Occipital lobe (tissue), 2 donors: ENCODE results near the gene HDAC4. TPM values are rescaled to one million over a fixed set of nuclear protein-coding genes. Genes with fewer than 3 reads are reported as not detected.

Experiments
- DNase-seq: peaks from one replicate; lab custom pipeline; 2025; lab: John Stamatoyannopoulos, UW
- total RNA-seq: library from RNA; depleted of rRNA; stranded (reverse); fragments of >200 nt; gene quantifications from one replicate; pipeline ENCODE4 v1.2.3, GENCODE V29; 2014

The HDAC4 gene
- total RNA-seq, 1 donor from 2014 or later: 30.9 TPM

DNA sequence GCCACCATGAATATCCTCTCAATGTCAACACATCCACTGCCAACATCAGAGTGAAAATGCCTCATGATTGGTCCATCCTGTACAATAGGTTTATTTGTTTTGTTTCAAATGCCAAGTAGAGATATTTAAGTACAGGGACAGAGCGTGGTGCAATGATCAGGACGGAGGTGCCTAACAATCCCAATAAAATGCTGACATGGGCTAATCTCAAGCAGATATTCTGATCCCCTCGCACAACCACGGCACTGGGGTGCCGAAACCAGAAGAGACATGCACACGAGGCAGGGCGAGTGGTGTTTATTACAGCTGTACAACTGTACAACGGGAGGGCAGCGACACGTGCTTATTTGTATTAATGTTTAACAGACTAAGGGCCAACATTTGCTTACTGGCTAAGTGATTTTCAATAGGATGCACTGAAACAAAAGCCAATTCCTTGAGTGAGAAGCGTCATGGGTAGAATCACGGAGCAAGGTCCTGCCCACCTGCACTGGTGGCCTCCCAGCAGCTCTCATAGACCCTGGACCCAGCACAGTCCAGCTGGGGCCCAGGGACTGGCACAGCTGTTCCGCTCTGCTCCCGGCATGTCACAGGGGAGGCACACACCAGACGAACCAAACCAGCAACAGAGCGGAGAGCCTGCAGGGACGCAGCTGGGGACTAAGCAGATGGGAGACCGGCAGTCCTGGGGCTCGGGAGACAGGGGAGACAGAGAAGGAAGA is 101.4 kb downstream of the HDAC4 start:
- DNase-seq: no peak

DNA sequence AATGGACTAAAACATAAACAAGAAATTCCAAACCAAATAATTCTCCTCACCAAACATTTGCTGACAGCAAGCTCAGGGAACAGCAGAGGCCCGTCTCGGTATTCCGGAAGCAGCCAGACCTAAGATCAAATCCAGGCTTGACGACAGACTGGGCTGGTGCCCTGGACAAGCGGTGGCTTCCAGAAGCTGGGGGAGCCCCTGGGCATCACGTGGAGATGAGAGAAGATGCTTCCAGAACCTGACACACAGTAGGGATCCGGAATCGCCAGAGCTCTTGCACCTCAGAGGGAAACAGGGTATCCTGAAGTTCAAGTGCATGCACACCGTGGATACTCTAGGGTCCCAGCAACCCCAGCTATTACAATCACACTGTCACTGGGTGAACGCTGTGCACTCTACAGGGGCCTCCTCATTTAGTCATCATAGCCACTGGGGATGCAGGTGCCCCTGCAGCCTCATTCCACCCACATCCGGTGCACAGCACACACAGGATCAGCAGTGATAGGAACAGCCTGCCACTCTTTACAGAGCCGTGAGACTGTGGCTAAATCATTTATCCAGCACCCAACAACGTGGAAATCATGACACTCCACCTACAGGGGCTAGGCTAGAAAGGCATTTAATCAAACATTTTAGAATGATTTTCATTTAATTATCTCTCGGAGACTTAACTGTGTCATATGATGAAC is 102.6 kb downstream of the HDAC4 start:
- DNase-seq: no peak

DNA sequence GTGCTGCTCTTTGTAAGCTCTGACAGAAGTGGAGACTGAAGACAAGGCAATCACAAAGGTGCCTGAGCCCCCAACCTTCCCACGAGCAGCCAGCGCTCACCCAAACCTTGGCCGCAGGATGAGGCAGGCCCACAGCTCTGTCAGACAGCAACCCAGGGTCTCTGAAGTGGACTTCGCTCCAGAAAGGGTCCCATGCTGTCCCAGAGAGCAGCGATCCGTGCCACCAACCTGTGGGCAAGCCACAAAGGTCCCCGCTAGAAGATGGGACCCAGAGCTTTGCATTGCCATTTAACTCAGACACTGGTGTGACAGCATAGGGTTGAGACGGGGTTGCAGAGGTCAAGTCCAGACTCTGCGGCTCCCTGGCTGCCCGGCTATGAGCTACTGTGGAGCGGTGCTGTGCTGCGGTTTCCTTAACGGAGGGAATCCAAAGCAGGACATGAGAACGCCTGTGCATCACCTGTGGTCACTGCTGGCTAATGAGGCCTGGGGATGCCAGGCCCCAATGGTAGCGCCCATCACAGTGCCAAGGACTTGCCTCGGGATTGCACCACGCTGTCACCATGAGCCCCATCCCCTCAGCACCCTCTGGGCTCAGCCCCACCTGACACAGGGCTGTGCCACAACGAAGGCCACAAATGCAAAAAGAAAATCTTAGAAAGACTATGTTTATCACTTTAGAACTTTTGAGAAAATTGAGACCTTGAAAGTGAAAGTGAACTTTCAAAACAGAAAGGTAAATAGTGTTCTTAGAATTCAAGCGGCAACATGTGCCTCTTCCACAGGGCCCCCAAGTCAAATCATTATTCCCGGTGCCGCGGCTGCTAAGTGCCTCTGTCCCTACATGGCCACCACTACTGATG is 103.4 kb downstream of the HDAC4 start:
- no peak for DNase-seq

DNA sequence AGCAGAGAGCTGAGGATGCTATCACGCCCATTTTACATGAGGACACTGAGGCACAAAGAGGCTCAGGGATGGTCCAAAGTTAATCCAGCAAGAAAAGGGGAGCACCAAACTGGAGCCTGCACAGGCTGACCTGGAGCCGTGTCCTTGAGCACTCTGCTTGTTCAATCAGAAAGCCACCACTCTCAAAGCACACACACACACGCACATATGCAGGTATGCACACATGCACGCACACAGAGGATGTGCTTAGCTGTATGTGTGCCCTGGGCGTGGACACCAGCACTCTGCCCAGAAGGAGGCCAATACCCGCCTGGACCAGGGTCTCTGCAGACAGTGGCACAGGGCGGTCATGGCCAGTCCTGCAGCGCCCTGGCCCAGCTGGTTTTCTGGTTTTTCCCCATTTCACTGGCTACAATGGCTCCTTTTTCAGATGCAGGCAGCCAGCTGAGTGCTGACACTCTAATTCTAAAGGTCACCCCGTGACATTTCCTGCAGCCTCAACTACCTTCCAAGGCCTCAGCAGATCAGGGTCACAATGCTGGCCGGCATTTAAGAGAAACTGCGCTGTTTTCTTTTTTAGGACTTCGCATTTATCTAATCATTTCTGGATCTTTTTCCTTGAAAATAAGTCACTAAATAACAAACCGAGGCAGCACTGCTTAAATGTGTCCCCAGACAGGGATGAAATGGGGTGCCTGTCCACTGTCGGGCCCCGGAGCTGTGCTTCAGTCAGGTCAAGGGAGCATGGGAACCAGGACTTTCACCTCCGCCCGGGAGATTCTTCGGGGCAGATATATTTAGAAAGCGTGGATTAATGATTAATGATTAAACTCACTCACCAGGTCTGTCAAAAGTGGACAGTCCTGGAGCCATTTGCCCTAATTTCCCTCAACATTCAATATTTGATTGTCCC is 104.5 kb downstream of the HDAC4 start:
- no peak for DNase-seq

DNA sequence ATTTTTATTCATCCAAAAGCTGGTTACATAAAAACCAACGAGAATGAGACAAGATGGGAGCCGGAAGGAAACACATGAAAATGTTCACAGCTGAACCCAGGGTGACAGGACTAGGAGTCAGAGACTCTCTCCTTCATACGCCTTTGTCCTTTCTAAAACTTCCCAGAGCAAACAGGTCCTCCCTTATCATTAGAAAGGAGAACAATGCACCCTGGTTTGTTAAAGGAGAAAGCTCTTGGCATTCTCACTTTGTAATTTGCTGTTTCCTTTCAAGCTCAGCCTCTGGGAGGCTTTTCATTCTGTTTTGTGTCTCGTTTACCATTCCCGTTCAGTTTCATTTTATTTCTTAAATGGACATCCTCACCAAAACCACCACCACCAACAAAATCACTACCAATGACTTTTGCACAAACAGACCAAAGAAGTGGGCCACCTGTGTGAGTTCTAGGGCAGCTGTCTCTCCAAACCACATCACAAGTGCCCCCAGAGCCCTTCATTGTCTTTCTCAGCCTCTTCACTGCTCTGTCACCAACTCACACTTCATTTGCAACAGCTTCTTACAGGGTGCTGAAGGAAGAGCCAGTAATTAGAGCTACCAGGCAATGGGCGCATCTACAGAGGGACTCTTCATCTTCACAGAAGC is 105.3 kb downstream of the HDAC4 start:
- no peak for DNase-seq

DNA sequence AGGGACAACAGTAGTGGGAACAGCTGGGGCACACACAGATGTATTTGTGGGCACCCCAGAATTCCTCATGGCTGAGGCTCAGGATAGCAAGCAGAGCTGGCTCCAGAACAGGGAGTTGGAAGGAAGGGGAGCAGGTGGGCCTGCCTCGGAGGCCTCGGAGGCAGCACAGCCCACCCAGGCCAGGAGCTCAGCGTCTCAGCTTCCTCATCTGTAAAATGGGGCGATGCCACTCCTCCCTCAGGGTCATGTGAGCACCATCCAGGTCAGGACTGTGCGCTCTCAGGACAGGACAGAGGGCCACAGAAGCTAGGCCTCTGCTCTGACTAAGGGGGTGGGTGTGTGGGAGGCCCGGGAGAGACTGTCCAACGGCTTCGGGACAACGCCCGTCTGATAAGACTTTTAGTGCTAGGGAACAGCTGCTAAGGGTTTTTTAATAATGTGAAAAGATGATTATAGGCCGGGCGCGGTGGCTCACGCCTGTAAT is 106.2 kb downstream of the HDAC4 start:
- DNase-seq: no peak

DNA sequence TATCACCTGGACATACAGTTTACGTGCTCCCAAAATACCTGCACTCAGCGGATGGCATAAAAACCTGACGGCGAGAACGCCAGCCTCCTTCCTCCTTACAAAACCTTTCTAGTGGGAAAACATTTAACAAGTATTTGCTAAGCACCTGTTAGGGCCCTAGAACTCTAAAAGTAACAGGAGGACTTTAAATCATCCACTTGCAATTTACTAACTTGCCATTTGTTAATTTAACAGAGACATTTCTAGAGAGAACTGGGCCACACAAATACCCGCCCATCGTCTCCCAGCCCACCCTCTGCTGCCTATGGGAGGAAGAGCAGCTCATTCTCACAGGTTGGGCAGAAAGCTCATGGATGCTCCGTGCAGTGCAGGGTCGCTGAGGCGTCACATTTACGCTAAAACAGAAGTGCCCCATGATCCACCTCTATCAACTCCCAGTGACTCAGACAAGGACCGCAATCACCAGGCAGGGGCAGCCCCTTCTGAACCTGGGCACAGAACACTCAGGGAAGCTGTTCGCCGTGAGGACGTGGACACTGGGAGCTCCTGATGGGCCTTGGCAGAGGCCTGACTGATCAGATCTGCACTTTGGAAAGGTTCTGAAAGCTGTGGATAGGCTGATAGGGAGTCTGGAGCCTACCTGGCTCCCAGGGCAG is 106.9 kb downstream of the HDAC4 start:
- DNase-seq: no peak

DNA sequence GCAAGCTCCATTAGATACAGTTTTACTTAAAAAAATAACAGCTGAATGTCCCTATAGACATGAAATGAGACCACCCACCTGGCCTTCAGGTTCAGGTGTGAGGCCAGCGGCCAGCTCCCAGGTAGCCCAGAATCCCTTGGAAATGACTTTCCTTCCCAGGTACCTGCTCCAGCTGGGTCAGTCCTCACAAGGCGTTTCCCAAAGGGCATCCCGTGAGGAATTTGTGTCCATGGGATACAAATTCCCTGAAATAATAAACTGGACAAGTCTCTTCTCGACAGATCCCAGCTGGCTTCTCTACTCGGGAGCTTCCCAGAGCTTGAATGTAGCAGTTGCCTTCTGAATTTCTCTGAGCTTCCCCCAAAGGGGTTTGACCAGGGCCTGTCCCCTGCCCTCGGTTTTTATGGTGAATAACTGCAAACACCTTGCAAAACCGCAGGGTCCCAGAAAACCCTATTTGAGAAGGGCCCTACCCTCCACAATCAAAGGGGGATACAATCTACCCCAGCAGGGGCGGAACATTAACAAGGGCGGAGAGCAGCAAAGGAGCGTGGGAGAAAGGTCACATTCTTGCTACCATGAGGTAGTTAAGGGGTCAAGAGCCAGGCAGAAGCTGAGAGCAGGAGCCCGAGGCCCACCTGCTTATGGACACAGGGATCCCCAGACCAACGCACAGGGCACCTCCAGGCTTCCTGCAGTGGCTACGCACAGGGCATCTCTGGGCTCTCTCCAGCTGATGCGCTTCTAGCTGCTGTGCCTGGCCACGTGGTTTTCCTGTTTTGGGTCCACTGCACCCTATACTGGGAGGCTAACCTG is 107.7 kb downstream of the HDAC4 start:
- no peak for DNase-seq

DNA sequence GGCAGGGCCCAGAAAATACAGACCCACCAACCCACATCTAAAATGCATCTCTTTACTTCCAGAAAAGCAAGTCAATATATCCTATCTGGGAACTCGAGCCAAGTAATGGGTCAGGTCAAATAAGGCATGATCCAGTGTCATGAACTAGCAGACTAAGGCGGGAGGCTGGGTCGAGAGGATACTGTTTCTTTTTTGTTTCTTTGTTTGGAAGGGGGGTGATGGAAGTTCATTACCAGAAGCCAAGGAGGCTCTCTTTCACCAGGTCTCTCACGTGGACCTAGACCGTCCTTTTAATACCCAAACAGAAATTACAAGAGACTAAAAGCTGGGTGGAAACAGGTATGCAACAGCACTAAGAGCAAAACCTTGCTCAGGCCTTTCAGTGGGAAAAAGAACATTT is 108.3 kb downstream of the HDAC4 start:
- no peak for DNase-seq

DNA sequence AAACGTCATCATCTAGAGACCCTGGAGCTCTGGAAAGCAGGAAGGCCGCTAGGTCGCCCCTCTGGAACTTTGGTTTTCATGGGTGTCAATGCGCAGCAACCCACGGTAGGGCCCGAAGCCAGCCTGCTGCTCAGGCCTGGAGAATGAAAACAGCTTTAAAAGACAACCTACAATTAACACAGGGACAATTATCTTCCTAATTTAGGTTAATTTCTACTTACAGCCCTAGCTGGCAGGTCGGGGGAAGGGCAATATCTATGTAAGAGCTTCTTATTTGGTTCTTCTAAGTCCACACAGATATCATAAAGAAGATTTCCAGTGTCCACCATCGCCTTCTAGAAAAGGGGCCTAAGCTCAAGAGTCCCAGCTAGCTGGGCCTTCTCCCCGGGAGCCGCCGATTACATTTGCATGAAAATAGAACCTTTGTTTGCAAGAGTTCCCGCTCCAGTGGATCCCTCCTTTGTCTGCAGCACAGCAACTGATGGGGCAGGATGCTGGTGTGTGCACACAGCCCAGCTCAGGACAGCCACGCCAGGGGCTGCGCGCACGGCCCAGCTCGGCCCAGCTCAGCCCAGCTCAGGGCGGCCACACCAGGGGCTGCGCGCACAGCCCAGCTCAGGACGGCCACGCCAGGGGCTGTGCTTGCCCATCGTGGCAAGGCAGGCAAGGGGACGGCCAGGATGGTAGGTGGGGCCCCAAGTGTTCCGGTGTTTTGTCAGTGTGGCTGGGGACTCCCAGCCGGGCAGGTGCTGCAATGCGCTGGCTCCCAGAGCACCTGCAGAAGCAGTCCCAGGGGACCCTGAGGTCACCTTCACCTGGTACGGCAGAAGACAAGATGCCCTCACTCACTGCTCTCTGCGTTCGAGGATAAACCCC is 109.1 kb downstream of the HDAC4 start:
- no peak for DNase-seq

DNA sequence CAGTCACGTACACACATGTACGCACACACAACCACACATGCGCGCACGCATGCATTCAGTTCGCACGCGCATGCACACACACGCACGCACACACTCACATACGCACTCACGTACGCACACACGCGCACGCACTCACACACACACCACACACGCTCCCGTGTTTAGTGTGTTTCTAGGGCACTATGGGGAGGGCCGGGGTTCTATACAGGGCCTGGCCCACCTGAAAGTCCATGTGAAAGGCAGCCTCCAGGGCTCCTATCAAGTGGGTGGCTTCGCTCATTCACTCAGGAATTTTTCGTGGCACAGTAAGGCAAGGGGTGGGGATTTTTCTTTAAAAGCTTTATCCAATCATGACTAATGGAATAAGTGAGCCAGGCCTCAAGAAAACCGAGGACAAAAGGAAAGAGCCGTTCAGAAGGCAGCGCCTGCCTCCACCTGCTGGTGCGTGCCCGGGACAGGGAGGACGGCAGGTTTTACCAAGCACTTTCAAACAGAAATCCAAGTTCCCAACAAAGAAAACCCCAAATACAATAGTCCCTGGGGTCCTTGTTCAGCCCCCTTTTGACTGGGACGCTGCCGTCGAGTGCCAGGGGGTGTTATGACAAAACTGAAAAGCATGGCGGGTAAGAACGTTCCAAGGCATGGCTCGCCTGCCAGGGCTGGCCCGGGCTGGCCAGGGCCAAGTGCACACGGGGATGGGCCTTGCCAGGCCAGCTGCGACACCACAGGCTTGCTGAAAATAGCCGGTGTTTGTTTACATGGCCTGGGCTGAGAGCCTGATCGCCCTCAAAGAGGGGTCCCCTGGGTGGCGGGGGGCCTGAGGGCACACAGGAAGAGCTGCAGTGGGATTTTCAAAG is 110.0 kb downstream of the HDAC4 start:
- no peak for DNase-seq

DNA sequence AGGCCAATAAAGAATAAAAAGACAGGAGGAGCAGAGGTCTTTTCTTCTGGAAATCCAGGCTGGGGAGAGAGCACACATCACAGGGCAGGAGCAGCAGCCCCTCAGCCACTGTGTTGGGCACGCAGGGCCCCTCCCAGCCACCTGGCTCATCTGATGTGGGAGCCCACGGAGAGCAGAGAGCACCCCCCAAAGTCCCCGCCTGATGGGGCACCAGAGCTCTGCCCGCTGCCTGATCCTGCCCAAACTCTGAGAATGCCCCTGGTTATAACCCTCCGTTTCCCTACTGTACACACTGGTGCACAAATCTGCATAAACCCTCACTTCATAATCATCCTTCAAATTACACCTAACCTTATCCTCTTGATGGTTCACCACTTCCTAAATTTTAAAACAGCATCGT is 111.3 kb downstream of the HDAC4 start:
- DNase-seq: no peak

DNA sequence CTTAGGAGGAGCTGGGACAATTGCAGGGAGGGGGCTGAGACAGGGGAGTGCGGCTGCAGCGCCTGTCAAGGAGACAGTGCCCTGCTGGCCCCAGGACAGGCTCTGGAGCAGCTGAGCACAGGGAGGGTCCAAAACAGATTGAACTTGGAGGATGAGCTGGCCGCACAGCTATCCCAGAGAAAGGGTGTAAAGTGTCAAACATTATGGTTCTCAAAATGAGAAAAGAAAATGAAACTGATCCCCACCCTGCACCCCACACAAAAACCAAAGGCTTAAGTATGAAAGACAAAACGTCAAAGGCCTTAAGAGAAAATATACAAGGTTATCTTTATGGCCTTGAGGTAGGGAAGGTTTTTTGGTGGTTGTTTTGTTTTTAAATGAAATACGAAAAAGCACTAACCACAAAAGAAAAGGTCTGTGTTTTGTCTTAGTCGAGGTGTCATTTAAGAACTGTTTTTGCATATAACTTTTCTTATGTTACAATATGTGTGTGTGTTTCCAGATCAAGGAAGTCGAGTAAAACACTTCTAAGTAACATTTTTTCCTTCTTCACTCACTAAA is 111.8 kb downstream of the HDAC4 start:
- DNase-seq: no peak

DNA sequence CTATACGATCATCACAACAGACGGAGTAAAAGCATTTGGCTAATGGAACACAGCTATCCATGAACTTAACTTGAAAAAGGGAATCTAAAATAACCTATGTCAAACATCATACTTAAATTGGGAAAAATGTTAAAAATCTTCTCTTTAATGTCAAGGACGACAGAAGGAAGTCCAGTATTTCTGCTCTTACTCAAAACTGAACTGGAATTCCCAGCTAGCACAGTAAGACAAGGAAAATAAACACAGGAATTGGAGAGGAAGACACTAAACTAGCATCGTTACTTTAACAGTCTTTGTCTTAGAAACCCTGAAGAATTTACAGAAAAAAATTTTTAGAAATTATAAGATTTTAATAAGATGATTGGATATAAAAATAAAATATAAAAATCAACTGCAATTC is 112.6 kb downstream of the HDAC4 start:
- no peak for DNase-seq

DNA sequence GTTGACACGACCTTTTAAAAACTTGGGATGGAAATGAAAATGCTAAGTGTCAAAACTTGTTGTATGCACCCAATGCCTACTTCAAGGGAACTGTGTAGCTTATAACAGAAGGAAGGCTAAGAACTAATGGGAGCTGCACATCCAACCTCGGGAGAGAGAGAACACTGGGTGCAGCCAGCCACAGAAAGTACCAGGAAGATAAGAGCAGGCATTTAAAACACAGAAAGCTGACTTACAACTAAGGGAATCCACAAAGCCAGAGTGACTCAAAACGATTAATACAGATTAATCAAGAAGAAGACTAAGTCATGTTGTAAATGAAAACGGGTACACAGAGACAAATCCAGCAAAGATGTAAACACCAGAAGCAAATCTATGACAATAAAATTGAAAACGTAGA is 113.4 kb downstream of the HDAC4 start:
- no peak for DNase-seq

DNA sequence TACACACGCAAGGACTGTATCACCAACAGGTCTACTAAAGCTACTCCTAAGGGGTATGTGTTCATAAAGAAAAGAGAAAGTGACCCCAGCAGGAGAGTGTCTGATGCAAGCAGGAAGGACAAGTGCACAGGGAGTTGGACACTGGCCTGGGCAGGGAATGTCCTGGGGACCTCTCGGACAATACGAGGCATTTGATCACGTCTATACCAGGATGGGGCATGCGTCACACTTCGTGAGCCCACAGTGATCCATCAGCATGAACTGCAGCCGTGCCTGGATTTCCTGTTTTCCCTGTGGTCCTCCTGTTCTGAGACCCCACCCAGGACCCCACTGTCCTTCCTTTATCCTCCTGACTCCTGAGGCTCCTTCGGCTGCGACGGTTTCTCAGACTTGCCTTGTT is 113.9 kb downstream of the HDAC4 start:
- DNase-seq: no peak

DNA sequence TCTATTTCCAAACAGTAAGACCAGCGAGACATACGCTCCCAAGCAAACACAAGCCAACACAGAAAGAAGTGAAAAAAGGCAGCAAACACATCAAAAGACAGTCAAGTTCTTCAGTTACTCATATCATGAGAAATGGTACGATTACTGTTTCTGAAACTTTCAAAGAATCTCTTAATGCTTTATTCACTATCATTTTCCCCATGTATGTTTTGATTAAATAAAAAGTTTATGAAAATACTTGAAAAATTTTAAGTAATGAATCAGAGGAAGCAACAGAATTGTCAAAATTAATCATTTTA is 114.9 kb downstream of the HDAC4 start:
- no peak for DNase-seq
